IMR-90 (cell line): ENCODE measurements around the gene CEP70.

Source experiments
- BHLHE40 ChIP-seq: fragments of 150-350 bp; IDR thresholded peaks from 2 replicates; pipeline ENCODE4 v1.6.1; 2016; ENCODE audit warnings: mild to moderate bottlenecking, low read depth, low read length
- CEBPB ChIP-seq: IDR thresholded peaks from 2 replicates; pipeline ENCODE4 v1.6.1; 2012; ENCODE audit warnings: low read depth, low read length, improper control_type of control experiment
- FOS ChIP-seq: fragments of 150-350 bp; IDR thresholded peaks from 2 replicates; pipeline ENCODE4 v1.6.1; 2016; ENCODE audit warnings: low read depth, low read length
- MAFK ChIP-seq: IDR thresholded peaks from 2 replicates; pipeline ENCODE4 v1.6.1; 2012; ENCODE audit warnings: low read depth, low read length, improper control_type of control experiment
- POLR2A ChIP-seq: IDR thresholded peaks from 2 replicates; pipeline ENCODE4 v1.6.1; 2012; ENCODE audit warnings: mild to moderate bottlenecking, low read depth, low read length
- TF ChIP-seq, protein P1 (sequence below): conservative IDR thresholded peaks from 2 replicates; pipeline ENCODE4 v1.5.1; 2012; ENCODE audit warnings: mild to moderate bottlenecking, low read depth, low read length, improper control_type of control experiment
- TF ChIP-seq, protein P2 (sequence below): fragments of 150-350 bp; IDR thresholded peaks from 2 replicates; pipeline ENCODE4 v1.6.1; 2017; ENCODE audit warnings: mild to moderate bottlenecking, antibody characterized with exemption, low read length, low read depth

DNA sequence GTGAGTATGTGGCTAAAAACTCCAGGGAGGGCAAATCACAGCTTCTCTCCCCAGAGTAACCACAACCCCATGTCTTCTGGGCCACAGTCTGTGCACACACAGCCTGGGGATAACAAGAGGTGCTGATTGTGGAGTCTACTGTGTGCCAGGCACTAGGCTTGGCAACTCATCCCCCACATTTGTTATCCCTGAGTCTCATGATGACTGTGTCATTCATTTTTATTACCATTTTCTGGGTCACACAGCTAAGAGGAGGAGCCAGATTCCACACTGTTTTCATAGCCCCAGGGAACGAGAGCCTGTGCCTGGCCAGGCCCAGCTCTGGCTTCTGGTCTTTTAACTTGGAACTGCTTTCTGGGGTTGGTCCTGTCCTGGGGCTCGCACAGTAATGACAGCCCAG lies 125.2 kb downstream of the CEP70 start:
- TF ChIP-seq, protein P1, sequence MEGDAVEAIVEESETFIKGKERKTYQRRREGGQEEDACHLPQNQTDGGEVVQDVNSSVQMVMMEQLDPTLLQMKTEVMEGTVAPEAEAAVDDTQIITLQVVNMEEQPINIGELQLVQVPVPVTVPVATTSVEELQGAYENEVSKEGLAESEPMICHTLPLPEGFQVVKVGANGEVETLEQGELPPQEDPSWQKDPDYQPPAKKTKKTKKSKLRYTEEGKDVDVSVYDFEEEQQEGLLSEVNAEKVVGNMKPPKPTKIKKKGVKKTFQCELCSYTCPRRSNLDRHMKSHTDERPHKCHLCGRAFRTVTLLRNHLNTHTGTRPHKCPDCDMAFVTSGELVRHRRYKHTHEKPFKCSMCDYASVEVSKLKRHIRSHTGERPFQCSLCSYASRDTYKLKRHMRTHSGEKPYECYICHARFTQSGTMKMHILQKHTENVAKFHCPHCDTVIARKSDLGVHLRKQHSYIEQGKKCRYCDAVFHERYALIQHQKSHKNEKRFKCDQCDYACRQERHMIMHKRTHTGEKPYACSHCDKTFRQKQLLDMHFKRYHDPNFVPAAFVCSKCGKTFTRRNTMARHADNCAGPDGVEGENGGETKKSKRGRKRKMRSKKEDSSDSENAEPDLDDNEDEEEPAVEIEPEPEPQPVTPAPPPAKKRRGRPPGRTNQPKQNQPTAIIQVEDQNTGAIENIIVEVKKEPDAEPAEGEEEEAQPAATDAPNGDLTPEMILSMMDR, result no peak
- TF ChIP-seq POLR2A (no peak), FOS (no peak), CEBPB (no peak), BHLHE40 (no peak), MAFK (no peak)
- TF ChIP-seq, protein P2, sequence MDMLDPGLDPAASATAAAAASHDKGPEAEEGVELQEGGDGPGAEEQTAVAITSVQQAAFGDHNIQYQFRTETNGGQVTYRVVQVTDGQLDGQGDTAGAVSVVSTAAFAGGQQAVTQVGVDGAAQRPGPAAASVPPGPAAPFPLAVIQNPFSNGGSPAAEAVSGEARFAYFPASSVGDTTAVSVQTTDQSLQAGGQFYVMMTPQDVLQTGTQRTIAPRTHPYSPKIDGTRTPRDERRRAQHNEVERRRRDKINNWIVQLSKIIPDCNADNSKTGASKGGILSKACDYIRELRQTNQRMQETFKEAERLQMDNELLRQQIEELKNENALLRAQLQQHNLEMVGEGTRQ, result no peak
